SK-N-DZ (cell line): ENCODE data around the gene ADAMTS19. TPM values are rescaled to one million over a fixed set of nuclear protein-coding genes. Genes with fewer than 3 reads are reported as not detected.
"Not testable (repeated sequence)": the region's sequence is repeated elsewhere in the genome, so short reads cannot be mapped to it uniquely, and the experiment has no call there.

Experiments used
- DNase-seq: peaks from one replicate; pipeline ENCODE4 v3.0.0-alpha.2; 2015; ENCODE audit warnings: low spot score
- polyA plus RNA-seq, 2 experiments: library from polyadenylated mRNA; depleted of rRNA; stranded (reverse); fragments of >200 nt; gene quantifications; 2 replicates each; pipeline ENCODE4 v1.2.3, GENCODE V29; 2014

The ADAMTS19 gene, protein sequence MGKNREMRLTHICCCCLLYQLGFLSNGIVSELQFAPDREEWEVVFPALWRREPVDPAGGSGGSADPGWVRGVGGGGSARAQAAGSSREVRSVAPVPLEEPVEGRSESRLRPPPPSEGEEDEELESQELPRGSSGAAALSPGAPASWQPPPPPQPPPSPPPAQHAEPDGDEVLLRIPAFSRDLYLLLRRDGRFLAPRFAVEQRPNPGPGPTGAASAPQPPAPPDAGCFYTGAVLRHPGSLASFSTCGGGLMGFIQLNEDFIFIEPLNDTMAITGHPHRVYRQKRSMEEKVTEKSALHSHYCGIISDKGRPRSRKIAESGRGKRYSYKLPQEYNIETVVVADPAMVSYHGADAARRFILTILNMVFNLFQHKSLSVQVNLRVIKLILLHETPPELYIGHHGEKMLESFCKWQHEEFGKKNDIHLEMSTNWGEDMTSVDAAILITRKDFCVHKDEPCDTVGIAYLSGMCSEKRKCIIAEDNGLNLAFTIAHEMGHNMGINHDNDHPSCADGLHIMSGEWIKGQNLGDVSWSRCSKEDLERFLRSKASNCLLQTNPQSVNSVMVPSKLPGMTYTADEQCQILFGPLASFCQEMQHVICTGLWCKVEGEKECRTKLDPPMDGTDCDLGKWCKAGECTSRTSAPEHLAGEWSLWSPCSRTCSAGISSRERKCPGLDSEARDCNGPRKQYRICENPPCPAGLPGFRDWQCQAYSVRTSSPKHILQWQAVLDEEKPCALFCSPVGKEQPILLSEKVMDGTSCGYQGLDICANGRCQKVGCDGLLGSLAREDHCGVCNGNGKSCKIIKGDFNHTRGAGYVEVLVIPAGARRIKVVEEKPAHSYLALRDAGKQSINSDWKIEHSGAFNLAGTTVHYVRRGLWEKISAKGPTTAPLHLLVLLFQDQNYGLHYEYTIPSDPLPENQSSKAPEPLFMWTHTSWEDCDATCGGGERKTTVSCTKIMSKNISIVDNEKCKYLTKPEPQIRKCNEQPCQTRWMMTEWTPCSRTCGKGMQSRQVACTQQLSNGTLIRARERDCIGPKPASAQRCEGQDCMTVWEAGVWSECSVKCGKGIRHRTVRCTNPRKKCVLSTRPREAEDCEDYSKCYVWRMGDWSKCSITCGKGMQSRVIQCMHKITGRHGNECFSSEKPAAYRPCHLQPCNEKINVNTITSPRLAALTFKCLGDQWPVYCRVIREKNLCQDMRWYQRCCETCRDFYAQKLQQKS
- 8.0 and 10.2 TPM in 2 replicates for polyA plus RNA-seq (2014; cell fraction: cytosol; rRNA removed)
- polyA plus RNA-seq (2014; cell fraction: nucleus; rRNA removed) = 6.7 and 19.9 TPM in 2 replicates

DNA sequence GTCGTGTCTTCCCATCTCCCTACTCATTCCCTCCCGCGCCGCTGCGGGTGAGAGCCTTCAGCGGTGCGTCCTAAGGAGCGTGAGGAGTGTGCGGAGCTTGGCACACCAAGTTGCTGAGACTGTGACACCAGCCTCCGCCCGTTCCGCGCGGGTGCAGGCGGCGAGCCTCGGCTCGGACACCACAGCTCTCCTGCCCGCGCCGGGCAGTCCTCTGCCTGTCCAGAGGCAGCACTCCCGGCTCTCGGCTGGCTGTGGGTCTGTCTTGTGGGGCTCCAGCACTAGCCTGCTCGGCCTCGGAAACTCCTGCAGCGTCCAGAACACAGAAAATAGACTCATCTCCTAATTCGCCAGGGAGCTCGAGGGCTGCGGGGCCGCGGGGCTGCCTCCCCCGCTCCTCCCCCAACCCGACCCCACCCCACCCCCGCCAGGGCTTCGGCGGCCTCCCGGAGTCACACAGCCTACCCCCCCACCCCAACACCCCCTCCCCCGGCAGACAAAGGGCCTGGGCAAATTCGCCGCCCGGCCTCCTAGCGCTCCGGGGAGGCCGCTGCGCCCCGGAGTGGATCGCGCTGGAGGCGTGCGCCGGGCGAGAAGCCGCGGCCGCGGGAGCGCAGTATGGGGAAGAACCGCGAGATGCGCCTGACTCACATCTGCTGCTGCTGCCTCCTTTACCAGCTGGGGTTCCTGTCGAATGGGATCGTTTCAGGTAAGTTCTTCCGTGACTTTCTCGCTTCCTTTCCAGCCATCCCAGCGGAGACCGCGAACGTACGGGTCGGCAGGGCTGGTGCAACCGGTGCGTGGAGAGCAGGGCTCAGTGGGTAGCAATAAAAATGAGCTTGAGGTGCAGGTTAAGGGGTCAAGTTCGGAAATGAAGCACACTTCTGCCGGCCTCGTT is at the start of gene ADAMTS19:
ADAMTS19 (plus strand) TSS at position 522 of the 895 bp plus-strand sequence; CDS start at position 616, 94 bp downstream.
- DNase-seq = peak; percentile 62

DNA sequence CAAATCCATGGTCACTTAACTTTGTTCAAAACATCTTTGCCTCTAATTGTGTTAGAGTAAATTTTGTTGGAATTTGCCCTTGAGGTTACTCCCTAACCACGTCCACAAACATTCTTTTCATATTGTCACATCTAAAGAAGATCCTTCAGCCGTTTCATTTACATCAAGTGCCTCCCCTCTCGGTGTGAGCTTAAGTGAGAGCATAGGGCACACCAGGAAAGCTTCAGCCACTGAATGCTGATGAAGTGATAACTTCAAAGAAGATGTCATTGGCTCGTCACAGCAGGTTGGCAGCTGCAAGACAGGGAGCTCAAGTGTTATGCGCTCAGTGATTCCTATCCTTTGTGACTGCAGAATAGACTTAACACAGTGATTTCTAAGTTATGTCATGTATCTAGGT is 49.6 kb upstream of the ADAMTS19 start:
- DNase-seq = peak; percentile 67

GRCh38 chr5:129412721-129413120 is 47.4 kb upstream of the ADAMTS19 start:
- DNase-seq = no peak

DNA sequence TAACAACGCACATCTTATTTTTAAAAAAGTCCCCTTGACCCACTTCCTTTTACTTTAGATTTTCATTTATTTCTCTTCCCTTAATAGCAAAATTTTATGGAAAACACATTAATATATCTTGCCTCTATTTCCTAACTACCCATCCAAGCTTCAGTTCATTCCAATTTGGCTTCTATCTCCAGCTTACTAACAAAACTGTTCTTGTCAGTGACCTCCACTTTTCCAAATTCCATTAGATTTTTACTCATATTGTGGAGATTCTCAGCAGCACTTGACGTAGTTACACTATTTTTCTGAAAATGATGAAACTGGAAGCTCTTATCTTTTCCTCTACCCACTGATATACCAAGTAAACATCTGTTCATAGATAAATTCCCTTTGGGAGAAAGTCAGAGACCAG is 46.5 kb upstream of the ADAMTS19 start:
- DNase-seq = no peak

GRCh38 chr5:129419292-129419691 is 40.8 kb upstream of the ADAMTS19 start:
- no peak for DNase-seq

DNA sequence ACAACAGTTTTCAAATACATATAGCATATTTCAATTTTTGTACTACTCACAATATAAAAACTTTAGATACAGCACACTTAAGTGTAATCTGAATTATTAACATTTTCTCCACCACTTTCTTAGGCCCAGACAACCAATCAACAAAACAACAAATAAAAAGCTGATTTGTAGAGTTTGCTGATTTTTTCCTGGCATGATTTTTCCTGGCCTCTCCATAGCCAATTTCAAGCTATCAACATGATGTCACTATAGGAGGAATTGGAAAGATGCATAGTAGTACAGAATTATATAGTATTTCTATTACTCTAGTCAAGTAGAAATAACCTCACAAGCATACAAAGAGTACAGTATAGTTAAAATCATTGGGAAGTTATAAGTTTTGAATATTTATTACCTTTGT is 35.1 kb upstream of the ADAMTS19 start:
- DNase-seq = no peak

- no peak for DNase-seq
Measured at GRCh38 chr5:129426071-129426470, 34.0 kb upstream of the ADAMTS19 start.

DNA sequence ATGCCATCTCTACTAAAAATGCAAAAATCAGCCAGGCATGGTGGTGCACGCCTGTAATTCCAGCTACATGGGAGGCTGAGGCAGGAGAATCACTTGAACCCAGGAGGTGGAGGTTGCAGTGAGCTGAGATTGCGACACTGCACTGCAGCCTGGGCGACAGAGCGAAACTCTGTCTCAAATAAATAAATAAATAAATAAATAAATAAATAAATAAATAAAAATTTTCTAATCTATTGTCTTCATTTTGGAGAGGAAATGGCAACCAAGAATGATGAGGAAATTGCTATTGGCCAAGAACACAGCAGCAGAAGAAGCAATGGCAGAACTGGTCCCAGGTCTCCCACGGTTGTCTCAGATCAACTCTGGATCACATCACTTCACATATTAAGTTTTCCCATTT is 31.5 kb upstream of the ADAMTS19 start:
- not testable (repeated sequence) for DNase-seq

DNA sequence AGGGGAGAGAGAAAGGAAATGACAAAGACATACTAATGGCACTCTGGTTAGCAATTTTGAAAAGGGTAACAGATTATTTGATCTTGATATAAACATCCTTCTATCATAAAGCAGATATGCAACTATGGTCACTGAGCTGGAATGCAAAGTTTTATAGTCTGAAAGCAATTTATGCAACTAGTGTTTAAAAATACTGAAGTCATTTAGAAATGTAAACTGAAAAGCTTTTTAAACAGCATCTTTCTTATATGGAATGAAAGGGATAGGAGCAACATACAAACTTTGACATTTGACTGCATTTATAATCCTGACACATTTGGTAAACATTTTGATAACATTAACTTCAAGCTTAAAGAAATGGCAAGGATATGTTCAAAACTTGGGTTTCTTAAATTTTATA is 28.7 kb upstream of the ADAMTS19 start:
- no peak for DNase-seq

GRCh38 chr5:129438322-129438721 is 21.8 kb upstream of the ADAMTS19 start:
- no peak for DNase-seq

DNA sequence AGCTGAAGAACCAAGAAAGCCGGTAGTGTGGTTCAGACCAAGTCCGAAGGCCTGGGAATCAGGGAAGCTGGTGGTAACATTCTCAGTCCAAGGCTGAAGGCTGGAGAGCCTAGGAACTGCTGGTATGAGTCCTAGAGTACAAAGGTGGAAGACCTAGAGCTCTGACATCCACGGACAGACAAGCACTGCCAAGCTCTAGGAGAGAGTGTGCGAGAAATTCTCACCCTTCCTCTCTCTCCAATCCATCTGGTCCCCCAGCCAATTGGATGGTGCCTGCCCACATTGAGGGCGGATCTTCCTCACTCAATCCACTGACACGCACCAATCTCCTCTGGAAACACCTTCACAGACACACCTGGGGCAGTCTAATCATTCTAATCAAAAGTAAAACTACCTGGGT is 19.7 kb upstream of the ADAMTS19 start:
- DNase-seq = no peak

GRCh38 chr5:129441096-129441495 is 19.0 kb upstream of the ADAMTS19 start:
- DNase-seq = no peak

- DNase-seq = no peak
Measured at GRCh38 chr5:129445379-129445778, 14.7 kb upstream of the ADAMTS19 start.

DNA sequence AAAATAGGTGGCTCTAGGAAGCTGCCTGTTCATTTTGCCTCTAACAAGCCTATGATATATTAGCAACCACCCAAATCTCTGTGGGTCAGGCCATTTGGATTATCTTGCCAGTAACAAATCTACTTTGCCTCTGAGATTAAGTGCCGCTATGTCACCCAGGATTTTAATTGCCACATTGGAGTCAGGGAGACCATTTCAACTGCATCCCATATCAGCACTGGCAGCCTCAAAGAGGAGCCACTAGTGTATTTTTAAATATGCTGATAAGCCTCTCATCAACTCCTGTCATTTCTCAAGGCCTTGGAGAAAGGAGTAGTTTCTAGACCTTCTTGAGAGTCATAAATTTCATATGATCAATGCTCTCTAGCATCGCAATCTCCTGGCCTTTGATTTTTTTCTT is 12.1 kb upstream of the ADAMTS19 start:
- DNase-seq = no peak

DNA sequence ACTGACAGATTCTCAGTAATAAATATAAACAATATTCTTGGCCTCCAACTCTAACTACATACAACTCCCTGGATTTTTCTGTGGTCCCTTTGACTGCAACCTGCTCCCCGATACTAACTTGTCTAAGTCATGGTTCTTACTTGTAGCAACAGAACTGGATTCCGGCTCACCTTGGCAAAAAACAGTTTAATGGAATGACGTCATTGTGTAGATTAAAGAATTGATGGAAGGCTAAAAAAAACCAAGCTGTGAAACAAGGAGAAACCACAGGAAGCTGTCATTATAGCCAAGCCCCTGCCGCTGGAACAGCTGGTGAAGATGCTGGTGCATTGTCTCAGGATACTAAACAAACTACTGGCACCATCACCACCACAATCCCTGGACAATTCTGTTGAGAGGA is 11.4 kb upstream of the ADAMTS19 start:
- no peak for DNase-seq

- DNase-seq = no peak
Measured at GRCh38 chr5:129454461-129454860, 5.6 kb upstream of the ADAMTS19 start.

GRCh38 chr5:129459450-129459776 is 685 bp upstream of the ADAMTS19 start:
- no peak for DNase-seq

DNA sequence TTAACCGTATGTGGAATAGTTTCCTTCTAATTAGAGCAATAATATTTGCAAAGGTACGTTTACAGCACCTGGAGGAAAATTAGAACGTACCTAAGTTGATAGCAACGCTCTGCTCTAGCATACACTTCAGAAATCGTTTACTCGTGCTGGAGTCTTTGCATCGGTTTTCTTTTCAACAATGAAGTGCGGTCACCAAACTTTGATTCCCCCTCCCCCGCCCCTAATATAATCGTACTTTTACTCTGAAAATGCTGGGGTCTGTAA is 506 bp downstream of the ADAMTS19 start:
- no peak for DNase-seq

GRCh38 chr5:129460936-129461710 is 1.0 kb downstream of the ADAMTS19 start:
- DNase-seq = peak; percentile 77

DNA sequence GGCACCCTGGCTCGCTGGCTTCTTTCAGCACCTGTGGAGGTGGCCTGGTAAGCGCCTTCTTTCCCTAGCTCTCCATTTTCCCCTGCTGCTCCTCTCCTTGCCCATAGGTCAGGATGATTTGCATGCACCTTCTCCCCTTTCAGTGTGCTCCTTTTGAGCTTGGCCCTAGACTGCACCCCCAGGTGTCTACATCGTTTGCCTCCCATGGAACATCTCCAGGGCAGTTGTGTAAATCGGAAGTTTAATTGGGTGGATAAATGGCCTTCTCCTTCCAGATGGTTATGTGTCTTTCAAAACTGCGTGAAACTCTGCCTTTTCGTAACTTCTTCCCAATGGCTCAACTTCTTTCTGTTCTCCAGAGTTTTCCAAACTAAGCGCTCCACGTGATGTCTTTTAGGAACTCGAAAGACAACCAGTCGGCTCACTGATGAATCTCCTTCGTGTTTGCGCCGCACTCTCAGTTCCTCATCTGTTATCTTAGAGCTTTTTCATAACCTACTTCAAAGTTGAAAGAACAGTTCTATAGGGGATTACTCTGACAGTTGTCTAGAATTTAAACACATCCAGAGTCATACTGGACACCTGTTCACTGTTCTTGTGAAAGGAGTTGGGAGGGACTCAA is 1.7 kb downstream of the ADAMTS19 start:
- DNase-seq = no peak
